Choroid plexus epithelial cell (primary cell): ENCODE data around the gene ABLIM2.

Experiments
- DNase-seq: peaks from one replicate; pipeline ENCODE4 v3.0.0-alpha.2; 2010; ENCODE audit warnings: low read depth
- H3K4me3 ChIP-seq: 2 replicates; pipeline ENCODE4 v1.5.1; 2011; ENCODE audit warnings: low read depth, mild to moderate bottlenecking, control low read depth, low read length, moderate library complexity
- CTCF ChIP-seq: conservative IDR thresholded peaks from 2 replicates; pipeline ENCODE4 v1.5.1; 2011; ENCODE audit warnings: low read depth, mild to moderate bottlenecking, control low read depth, inconsistent platforms, low read length, moderate library complexity

ABLIM2 gene

GRCh38 chr4:8203052-8203401, 44.4 kb upstream of the ABLIM2 start:
- H3K4me3 ChIP-seq: no peak overlapping the region
- TF ChIP-seq CTCF: no peak
- DNase-seq: no peak

- TF ChIP-seq CTCF: no peak
- DNase-seq: no peak
- H3K4me3 ChIP-seq: no peak overlapping the region
Measured at GRCh38 chr4:8202108-8203051, 43.8 kb upstream of the ABLIM2 start.

GRCh38 chr4:8201321-8201781, 42.7 kb upstream of the ABLIM2 start:
- DNase-seq: no peak
- no peak for TF ChIP-seq CTCF
- peak overlapping the region; percentile 30 for H3K4me3 ChIP-seq

GRCh38 chr4:8200302-8200975, 41.8 kb upstream of the ABLIM2 start:
- peak overlapping the region; percentile 62 for H3K4me3 ChIP-seq
- peak; percentile 56 for DNase-seq
- no peak for TF ChIP-seq CTCF

- no peak for DNase-seq
- peak overlapping the region; percentile 62 for H3K4me3 ChIP-seq
- no peak for TF ChIP-seq CTCF
Measured at GRCh38 chr4:8199594-8200301, 41.1 kb upstream of the ABLIM2 start.

GRCh38 chr4:8198906-8199593, 40.4 kb upstream of the ABLIM2 start, which contains the start of gene SH3TC1:
SH3TC1 (plus strand) TSS chr4:8199290; CDS start chr4:8205195, 5,905 bp downstream.
- H3K4me3 ChIP-seq: peak within 1 kb of the TSS; percentile 62
- TF ChIP-seq CTCF: no peak
- DNase-seq: peak; percentile 92
